ENCODE data around the gene GTF2A1L. TPM values are rescaled to one million over a fixed set of nuclear protein-coding genes. Genes with fewer than 3 reads are reported as not detected.
"Not testable (repeated sequence)": the region's sequence is repeated elsewhere in the genome, so short reads cannot be mapped to it uniquely, and the experiment has no call there.

The GTF2A1L gene
- total and polyA plus RNA-seq, 2 experiments from 2014 or later: 0.52 to 4.1 TPM

GRCh38 chr2:48699348-48699930, 81.8 kb downstream of the GTF2A1L start:
- DNase-seq (ENCODE audit: low spot score): no peak
- Histone ChIP-seq H3K79me2 (no peaks in the 10 kb centered on the region), H3K4me2 (no peak overlapping the region), H3K4me1 (ENCODE audit: insufficient read depth) (no peaks in the 10 kb centered on the region), H3K27ac (no peak overlapping the region), H3K9me2 (replicated peaks; ENCODE audit: insufficient read depth) (no peaks in the 10 kb centered on the region), H3K9me3 (ENCODE audit: low read depth) (no peaks in the 10 kb centered on the region), H4K20me1 (ENCODE audit: insufficient read depth, poor library complexity, severe bottlenecking) (no peaks in the 10 kb centered on the region), H2AFZ (no peak overlapping the region), H3K4me3 (no peak overlapping the region), H3K27me3 (no peaks in the 10 kb centered on the region), H3K36me3 (replicated peaks; ENCODE audit: insufficient read depth, low read depth) (no peaks in the 10 kb centered on the region)
- 49% methylated on average over 2 of the region's 2 CpGs for WGBS (ENCODE audit: low lambda C conversion rate, missing lambda C conversion rate)
- TF ChIP-seq EZH2 (IDR thresholded peaks at IDR 0.05; ENCODE audit: borderline replicate concordance): no peak
- no peak for TF ChIP-seq EZH2phosphoT487 (IDR thresholded peaks at IDR 0.05; ENCODE audit: low read depth, severe bottlenecking, unreplicated experiment)
- no peak for TF ChIP-seq CTCF (IDR thresholded peaks at IDR 0.05; ENCODE audit: poor library complexity)

GRCh38 chr2:48703621-48704020, 86.0 kb downstream of the GTF2A1L start:
- H3K36me3 ChIP-seq (replicated peaks; ENCODE audit: insufficient read depth, low read depth); H3K4me3 ChIP-seq; H3K79me2 ChIP-seq; H3K4me1 ChIP-seq (ENCODE audit: insufficient read depth); H3K27me3 ChIP-seq; H3K9me2 ChIP-seq (replicated peaks; ENCODE audit: insufficient read depth); H3K9me3 ChIP-seq (ENCODE audit: low read depth); H3K27ac ChIP-seq; DNase-seq (ENCODE audit: low spot score); H4K20me1 ChIP-seq (ENCODE audit: insufficient read depth, poor library complexity, severe bottlenecking); H3K4me2 ChIP-seq; H2AFZ ChIP-seq: not testable (repeated sequence)
- WGBS (ENCODE audit: low lambda C conversion rate, missing lambda C conversion rate): 90% methylated on average over 6 of the region's 6 CpGs

GRCh38 chr2:48707466-48707865, 89.8 kb downstream of the GTF2A1L start:
- H3K4me3 ChIP-seq: no peak overlapping the region
- H3K9me3 ChIP-seq (ENCODE audit: low read depth): no peaks in the 10 kb centered on the region
- DNase-seq (ENCODE audit: low spot score): peak; percentile 39
- no peaks in the 10 kb centered on the region for H4K20me1 ChIP-seq (ENCODE audit: insufficient read depth, poor library complexity, severe bottlenecking)
- no peak for TF ChIP-seq EZH2 (IDR thresholded peaks at IDR 0.05; ENCODE audit: borderline replicate concordance)
- TF ChIP-seq EZH2phosphoT487 (IDR thresholded peaks at IDR 0.05; ENCODE audit: low read depth, severe bottlenecking, unreplicated experiment): no peak
- TF ChIP-seq CTCF (IDR thresholded peaks at IDR 0.05; ENCODE audit: poor library complexity): no peak
- WGBS (ENCODE audit: low lambda C conversion rate, missing lambda C conversion rate): 89% methylated on average over 6 of the region's 6 CpGs
- H3K9me2 ChIP-seq (replicated peaks; ENCODE audit: insufficient read depth): no peaks in the 10 kb centered on the region
- H3K79me2 ChIP-seq: no peaks in the 10 kb centered on the region
- H3K4me2 ChIP-seq: no peak overlapping the region
- H3K27ac ChIP-seq: no peak overlapping the region
- no peak overlapping the region for H2AFZ ChIP-seq
- H3K4me1 ChIP-seq (ENCODE audit: insufficient read depth): no peaks in the 10 kb centered on the region
- no peaks in the 10 kb centered on the region for H3K27me3 ChIP-seq
- H3K36me3 ChIP-seq (replicated peaks; ENCODE audit: insufficient read depth, low read depth): no peaks in the 10 kb centered on the region

GRCh38 chr2:48709096-48710034, 91.7 kb downstream of the GTF2A1L start:
- H3K27me3 ChIP-seq: no peaks in the 10 kb centered on the region
- H4K20me1 ChIP-seq (ENCODE audit: insufficient read depth, poor library complexity, severe bottlenecking): no peaks in the 10 kb centered on the region

More at GRCh38 chr2:48709096-48710034, 91.7 kb downstream of the GTF2A1L start:
- H3K36me3 ChIP-seq (replicated peaks; ENCODE audit: insufficient read depth, low read depth): no peaks in the 10 kb centered on the region
- no peaks in the 10 kb centered on the region for H3K9me2 ChIP-seq (replicated peaks; ENCODE audit: insufficient read depth)
- no peak overlapping the region for H2AFZ ChIP-seq
- no peak overlapping the region for H3K27ac ChIP-seq
- WGBS (ENCODE audit: low lambda C conversion rate, missing lambda C conversion rate): 85% methylated on average over 7 of the region's 7 CpGs
- H3K4me2 ChIP-seq: no peak overlapping the region
- TF ChIP-seq EZH2phosphoT487 (IDR thresholded peaks at IDR 0.05; ENCODE audit: low read depth, severe bottlenecking, unreplicated experiment) (no peak), CTCF (IDR thresholded peaks at IDR 0.05; ENCODE audit: poor library complexity) (no peak), EZH2 (IDR thresholded peaks at IDR 0.05; ENCODE audit: borderline replicate concordance) (no peak)
- DNase-seq (ENCODE audit: low spot score): no peak
- H3K79me2 ChIP-seq: no peaks in the 10 kb centered on the region
- H3K4me1 ChIP-seq (ENCODE audit: insufficient read depth): peaks cover 5% of the 10 kb centered on the region
- no peaks in the 10 kb centered on the region for H3K9me3 ChIP-seq (ENCODE audit: low read depth)
- no peak overlapping the region for H3K4me3 ChIP-seq
